ENCODE measurements around the gene MPEG1.
A peak's percentile ranks its signal among the peaks of the same experiment; 100 is the strongest.

Gene MPEG1

GRCh38 chr11:59187035-59187434, 25.7 kb downstream of the MPEG1 start:
- DNase-seq = no peak

DNA sequence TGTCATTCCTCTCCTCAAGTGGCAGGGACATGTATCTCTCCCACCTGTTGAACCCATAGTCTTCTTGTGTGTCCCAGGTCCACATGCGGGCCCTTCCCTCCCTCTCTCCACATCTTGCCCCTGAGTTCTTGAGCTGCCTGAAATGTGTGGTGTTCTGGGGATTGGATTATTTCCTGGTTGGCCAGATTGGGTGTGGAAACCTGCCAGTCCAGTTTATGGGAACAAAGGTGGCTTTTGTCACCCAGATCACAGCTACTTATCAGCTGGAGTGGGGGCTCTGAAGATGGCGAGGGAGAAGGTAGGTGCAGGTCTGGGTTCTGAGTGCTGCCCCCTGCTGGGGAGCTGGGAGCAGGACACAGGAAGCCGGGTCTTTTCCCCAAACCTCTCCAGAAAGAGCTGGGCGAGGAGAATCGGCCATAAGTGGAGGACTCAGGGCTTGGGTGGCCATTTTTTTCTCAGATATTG, 26.6 kb downstream of the MPEG1 start:
- DNase-seq = peak; percentile 76

DNA sequence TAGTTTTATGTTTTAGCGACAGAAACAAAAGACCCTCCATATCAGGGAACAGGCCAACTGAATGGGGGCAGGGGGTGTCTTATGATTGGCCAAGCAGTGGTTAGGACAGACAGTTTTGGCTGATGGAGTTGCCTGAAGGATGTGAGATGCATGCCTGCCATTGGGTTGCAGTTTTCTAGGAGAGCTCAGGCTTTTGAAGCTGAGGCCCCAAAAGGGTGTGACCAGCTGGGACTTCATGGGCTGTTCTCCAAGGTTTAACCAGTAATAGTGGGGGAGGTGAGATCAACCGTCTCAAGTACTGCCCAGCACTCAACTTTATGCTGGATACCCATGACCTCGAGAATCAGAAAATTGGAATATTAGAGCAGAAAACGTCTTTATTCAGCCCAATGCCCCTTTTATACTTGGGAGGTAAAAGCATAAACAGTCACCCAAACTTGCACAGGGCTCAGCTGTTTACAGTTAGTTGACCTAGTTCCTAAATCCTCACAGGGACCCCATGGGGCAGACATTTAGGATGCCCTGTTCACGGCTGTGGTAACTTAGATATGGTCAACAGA, 27.3 kb downstream of the MPEG1 start:
- DNase-seq = no peak

- no peak for DNase-seq
These were observed 27.9 kb downstream of the MPEG1 start for GRCh38 chr11:59184691-59185339.

DNA sequence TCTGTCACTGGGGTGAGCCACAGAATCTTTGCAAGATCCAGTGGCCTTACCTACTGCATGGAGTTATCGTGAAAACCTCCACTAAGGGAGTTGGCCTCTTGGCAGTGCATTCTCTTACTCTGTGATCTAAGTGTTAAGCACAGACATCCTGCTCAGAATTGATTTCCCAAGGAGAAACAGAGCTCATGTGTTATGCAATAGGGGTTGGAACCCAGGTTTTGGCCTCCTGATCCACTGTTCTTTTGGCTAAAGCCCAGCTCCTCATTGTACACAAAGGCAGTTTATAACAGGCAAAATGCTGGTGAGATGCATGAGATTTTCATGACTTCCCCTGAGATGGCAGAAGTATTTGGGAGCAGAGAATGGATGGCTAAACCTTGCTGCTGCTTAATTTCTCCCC, 29.0 kb downstream of the MPEG1 start:
- no peak for DNase-seq

GRCh38 chr11:59182457-59183151, 30.1 kb downstream of the MPEG1 start:
- peak; percentile 40 for DNase-seq

GRCh38 chr11:59181746-59182456, 30.8 kb downstream of the MPEG1 start:
- no peak for DNase-seq

DNA sequence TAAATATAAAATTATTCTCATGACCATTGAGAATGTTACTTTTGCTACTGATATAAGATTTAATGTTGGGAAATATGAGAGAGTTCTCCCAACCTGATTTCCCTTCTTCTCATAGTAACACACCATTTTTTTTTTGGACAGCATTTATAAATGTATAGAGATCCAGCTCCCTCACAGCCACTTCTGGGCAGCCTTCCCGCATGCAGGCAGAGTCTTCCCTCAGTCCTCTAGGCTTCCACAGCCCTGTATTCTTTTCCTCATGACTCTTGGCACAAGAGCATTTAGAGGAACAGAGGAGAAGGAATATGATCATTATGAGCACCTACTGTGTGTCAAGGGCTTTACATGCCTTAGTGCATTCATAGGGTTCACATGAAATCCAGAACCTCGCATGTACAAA, 31.8 kb downstream of the MPEG1 start:
- DNase-seq = no peak

DNA sequence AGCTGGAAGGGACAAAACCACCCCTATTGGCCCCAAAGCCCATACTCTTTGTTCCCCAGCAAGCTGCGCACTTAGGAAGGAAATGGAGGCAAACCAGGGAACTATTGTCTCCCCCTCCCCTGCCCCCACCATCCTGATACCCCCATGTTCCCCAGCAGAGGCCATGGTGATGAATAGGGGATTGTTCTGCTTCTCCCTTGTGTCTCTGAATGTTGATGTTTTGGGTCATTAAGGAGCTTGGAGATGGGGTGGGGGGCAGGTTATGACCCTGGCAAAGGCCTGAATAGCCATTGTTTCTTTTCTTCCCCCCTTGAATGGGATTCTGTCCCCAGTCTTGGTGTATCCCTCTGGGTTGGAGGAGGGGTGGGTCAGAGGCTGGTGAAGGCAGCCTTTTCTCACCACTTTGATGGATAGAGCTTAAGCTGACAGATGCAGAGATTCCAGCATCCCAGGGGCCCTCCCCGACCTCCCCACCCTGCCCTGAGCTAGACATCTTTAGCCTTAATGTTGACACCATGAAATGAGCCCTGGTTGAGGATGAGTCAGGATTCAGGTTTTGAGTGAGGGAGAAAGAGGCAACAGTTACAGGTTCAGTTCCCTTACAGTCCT, 32.5 kb downstream of the MPEG1 start:
- no peak for DNase-seq

GRCh38 chr11:59179121-59179520, 33.6 kb downstream of the MPEG1 start:
- no peak for DNase-seq

DNA sequence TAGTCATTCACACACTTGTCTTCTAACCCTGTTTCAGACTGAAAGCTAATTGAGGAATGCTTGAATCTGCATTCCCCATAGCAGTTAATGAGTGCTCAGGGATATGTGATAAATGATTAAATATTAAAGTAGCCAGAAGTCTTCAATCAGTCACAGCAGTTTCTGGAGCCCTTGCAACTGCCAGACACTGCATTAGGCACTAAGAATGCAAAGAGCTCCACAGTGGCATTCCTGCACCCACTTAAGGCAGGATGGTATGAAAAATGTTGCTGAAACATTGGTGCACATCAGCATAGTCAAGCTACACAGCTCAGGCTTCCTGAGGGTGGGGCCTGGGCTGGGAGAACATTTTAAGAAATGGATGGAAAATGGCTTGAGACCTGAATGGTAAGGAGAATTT, 34.3 kb downstream of the MPEG1 start:
- no peak for DNase-seq

GRCh38 chr11:59176330-59176729, 36.4 kb downstream of the MPEG1 start:
- DNase-seq = no peak

- DNase-seq = no peak
These were observed 37.6 kb downstream of the MPEG1 start for GRCh38 chr11:59175091-59175501.

- DNase-seq = no peak
These were observed 38.1 kb downstream of the MPEG1 start for GRCh38 chr11:59174664-59175033.

DNA sequence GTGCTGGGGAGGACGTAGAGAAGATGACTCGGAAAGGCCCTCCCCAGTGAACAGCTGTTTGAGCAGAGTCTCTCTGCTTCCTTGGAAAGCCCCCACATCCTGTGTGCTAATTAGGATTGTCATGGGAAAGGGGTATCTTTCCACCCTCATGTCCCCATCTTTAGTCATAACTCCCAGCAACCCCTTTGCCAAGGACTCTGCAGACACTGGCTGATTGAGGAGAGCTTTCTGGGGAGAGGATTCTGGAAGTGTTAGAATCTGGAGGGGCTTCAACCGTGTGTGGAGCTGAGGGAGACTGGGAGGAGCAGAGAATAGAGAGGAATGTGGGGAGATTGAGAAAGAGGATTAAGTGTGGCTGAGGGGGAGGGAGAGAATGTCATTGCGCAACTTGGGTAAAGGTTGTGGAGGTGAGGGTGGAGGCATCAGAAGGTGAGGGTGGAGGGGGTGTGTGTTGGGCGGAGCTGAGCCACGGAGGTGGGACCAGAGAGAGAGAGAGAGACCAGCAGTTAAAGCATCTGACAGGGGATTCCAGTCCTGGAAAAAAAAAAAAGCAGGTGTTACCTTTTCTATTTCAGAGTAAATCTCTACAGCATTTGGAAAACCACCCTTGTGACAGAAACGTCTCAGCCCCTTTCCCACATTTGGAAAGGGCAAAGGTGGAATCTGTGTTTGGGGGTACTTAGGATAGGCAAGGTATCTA, 38.6 kb downstream of the MPEG1 start:
- no peak for DNase-seq

DNA sequence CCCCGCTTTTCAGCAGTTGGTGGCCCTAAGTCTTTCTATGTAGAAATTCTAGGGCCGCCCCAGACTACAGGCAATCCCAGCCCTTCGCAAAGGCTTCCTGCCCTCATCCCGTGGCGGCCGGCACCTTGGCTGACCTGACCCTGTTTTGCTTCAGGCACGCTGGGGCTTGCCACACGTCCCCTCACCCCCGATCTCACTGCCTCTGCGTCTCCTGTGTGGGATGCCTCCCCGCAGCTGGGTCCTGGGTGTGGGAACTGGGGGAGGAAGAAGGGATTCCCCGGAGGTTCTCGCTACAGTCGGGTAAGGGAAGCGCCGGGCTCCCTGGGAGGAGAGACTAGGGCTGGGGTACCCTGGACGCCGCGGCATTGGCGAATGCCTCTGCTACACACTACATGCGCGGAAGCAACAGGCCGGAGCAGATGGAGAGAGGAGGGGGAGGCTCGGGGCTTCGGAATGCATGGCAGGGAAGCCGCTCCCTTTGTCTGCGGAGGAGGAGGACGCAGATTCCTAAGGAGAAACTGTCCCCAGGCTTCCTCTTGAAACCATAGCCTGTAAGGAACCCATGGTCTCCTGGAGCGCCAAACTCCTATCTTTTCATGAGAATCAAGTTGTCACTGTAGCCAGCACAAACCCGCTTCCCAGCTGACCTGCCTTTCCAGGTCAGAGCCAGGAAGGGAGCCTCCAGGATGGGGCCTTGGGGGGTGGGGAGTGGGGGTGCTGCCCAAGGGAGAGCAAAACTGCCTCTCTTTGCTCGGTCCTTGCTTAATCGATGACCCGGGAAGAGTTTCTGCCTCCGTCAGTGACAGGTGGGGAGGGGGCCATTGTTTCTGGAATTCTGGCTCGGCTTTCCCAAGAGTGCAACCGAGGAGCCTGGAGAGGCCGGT, 39.4 kb downstream of the MPEG1 start:
- DNase-seq = no peak

- no peak for DNase-seq
These were observed 40.2 kb downstream of the MPEG1 start for GRCh38 chr11:59172345-59173079.

DNA sequence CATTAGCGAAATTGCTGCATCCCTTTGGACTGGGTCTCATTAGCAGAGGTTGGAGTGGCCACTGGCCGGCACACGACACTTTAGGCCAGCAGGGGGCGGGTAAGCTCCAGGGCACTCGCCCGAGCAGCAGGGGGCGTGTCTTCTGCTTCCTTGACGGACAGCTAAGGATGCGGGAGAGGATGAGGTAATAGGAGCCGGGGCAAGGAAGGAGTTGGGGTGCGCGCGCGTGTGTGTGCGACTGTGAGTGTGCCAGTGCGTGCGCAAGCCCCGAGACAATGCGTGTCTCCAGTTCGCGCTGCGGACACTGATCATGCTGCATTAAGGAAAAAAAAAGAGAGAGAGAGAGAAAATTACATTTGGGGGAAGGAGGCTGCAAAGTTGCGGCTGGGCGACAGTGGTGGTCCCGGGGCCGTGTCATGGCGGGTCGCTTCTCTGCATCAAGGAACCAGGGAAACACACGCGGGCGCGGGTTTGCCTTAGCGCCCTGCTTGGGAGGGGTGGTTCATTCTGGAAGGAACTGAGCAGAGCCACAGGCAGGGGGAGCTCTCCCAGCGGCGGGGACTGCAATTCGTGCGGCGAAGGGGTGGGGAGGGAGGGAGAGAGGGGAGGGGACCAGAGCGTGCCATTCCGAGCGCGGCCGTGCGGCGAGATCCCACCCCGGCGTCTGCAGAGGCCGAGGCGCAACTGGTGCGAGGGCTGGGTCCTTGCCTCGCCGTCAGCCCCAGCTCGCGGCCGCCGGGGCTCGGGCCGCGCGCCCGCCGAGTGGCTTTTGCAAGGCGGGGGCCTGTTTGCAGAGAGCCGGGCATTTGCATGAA, 41.0 kb downstream of the MPEG1 start, which contains the start of gene DTX4:
Gene DTX4 (plus strand): TSS at position 625 of the 815 bp plus-strand sequence. CDS start 464 bp downstream, outside the sequence.
- peak; percentile 77 for DNase-seq

GRCh38 chr11:59164028-59164427, 48.7 kb downstream of the MPEG1 start:
- DNase-seq = no peak
